Epithelial cell of proximal tubule (primary cell): Measurements from ENCODE around the gene PEAK1. TPM values are rescaled to one million over a fixed set of nuclear protein-coding genes. Genes with fewer than 3 reads are reported as not detected.
A peak's percentile ranks its signal among the peaks of the same experiment; 100 is the strongest.

ENCODE experiments used
- DNase-seq: peaks from one replicate; pipeline ENCODE4 v3.0.0-alpha.2; 2011; ENCODE audit warnings: low read depth
- H3K4me3 ChIP-seq: 2 replicates; pipeline ENCODE4 v1.5.1; 2011; ENCODE audit warnings: low read depth, mild to moderate bottlenecking, low read length
- total RNA-seq: library from RNA; depleted of rRNA; stranded (reverse); fragments of >200 nt; gene quantifications from 2 replicates; pipeline ENCODE4 v1.2.3, GENCODE V29; 2015
- TF ChIP-seq, protein P1 (sequence below): conservative IDR thresholded peaks from 2 replicates; pipeline ENCODE4 v1.5.1; 2012; ENCODE audit warnings: low read depth, mild to moderate bottlenecking, low read length

The PEAK1 gene
- total RNA-seq, 1 donor from 2014 or later = 8.1 TPM

DNA sequence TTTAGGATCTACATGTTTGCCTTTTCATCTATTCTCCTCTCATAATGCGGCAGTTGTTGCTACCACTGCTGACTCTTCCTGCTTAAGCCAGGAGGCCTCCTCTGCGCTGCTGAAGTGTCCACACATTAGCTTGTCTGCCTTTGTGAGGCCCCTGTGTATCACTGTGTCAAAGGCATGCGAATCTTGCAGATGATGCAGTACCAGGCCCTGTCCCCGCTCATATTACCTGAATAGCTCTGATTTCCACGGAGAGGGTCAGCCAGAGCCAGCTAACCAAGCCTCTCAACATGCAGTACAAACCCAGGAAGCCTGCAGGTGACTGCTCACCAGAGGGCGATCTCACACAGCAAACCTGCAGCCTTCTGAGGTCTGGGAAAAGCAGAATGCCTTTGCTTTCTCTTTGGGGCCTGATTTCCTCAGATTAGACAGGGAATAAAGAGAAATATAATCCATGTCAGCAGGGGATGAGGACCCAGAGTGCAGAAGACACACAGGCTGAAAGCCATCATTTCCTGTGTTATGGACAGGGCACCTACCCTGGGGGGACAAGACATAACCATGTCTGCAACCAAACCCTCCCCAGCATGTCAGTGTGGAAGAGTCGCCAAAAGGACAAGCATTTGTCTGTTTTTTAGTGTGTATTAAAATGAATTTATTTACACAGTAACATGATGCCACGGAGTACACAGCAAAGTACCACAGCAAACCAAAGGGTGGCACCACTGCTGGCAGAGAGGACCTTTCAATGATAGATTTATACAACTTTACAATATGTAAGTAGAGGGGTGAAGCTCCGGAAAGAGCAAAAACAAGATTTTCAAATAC lies 312.2 kb downstream of the PEAK1 start:
- H3K4me3 ChIP-seq = no peak overlapping the region
- DNase-seq = no peak
- TF ChIP-seq, protein P1, sequence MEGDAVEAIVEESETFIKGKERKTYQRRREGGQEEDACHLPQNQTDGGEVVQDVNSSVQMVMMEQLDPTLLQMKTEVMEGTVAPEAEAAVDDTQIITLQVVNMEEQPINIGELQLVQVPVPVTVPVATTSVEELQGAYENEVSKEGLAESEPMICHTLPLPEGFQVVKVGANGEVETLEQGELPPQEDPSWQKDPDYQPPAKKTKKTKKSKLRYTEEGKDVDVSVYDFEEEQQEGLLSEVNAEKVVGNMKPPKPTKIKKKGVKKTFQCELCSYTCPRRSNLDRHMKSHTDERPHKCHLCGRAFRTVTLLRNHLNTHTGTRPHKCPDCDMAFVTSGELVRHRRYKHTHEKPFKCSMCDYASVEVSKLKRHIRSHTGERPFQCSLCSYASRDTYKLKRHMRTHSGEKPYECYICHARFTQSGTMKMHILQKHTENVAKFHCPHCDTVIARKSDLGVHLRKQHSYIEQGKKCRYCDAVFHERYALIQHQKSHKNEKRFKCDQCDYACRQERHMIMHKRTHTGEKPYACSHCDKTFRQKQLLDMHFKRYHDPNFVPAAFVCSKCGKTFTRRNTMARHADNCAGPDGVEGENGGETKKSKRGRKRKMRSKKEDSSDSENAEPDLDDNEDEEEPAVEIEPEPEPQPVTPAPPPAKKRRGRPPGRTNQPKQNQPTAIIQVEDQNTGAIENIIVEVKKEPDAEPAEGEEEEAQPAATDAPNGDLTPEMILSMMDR = peak; percentile 83

DNA sequence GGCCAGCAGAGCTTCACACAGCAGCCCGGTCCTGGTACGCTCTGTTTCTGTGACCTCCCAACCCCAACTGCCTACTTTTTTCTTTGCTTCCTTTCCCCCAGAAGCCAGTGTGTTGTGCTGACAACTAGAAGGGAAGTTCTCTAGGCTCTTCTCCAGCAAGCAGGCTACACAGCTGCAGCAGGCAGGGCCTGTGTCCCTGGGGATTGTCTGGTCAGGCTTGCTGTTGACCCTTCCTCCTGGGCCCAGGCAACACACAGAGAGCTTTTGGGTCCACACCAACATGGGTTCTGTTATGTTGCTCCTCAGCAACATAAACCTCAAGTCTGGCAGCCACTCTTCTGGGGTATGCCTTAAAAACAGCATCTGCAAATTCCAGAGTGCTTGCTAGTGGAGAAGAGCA lies 312.8 kb downstream of the PEAK1 start:
- DNase-seq = no peak
- no peak overlapping the region for H3K4me3 ChIP-seq
- TF ChIP-seq, protein P1 = no peak

DNA sequence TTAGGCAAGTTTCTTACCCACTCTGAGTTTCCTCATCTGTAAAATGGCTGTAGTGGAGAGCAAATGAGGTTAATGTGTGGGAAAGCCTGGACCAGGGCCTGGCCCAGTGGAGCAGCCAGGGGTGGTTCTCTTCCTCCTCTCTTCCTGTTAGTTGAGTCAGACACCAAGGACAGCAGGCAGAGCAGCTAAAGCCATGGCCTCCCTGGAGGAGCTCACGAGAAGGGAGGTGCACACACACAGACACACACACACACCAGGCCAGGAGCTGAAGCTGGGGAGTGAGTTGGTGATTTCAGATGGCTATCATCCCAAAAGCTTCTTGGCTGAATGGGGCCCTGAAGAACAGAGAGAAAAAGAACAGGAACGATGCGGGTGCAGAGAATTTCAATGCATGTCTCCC lies 315.7 kb downstream of the PEAK1 start:
- DNase-seq = no peak
- TF ChIP-seq, protein P1 = no peak
- H3K4me3 ChIP-seq = no peak overlapping the region

DNA sequence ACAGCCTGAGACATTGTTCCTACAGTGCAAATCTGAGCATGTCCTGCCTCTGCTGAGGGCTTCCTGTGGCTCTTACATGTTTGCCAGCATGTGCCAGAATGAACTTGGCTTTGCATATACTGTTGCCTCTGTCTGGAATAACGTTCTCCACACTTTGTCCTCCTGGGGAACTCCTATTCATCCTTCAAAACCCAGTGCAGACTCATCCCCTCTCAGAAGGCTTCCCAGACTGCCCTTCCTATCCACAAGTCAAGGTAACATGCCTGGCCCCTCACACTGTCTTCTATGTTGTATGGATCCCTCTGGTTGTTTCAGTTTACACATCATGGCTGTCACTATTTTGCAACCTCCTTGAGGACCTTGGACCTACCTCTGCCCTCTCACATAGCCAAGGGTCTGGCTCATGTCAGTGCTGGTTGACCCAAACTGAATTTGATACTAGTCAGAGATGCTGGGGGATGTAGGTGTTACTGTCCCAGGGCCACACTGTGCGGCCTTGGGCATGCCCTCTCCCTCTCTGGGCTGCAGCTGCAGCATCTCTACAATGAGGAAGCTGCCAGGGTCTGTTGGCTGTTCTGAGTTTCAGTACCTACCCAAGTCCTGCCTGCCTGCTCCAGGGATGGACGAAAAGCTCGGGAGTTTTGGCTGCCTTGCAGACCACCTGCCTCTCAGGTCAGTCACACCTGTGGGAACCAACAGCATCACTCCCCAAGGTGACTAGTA lies 320.0 kb downstream of the PEAK1 start:
- no peak overlapping the region for H3K4me3 ChIP-seq
- DNase-seq = no peak
- TF ChIP-seq, protein P1 = no peak

DNA sequence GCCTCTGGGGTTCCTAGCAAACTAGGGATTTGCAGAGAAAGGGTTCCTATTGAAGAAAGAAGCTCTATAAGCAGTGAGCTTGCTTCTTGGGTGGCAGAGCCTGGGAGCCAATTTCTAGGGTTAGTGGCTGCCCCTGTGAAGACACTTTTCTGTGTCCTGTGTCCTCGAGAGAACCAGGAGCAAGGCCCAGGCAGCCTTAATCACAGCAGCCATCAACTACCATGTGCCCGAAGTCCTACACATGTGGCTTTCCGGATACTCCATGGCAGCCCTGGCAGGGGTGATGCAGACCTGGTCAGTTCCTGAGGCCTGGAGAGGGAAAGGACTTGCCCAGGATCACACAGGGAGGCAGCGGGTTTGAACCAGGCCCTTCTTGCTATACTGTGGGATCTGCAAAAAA lies 321.3 kb downstream of the PEAK1 start:
- no peak for DNase-seq
- TF ChIP-seq, protein P1 = no peak
- no peak overlapping the region for H3K4me3 ChIP-seq

DNA sequence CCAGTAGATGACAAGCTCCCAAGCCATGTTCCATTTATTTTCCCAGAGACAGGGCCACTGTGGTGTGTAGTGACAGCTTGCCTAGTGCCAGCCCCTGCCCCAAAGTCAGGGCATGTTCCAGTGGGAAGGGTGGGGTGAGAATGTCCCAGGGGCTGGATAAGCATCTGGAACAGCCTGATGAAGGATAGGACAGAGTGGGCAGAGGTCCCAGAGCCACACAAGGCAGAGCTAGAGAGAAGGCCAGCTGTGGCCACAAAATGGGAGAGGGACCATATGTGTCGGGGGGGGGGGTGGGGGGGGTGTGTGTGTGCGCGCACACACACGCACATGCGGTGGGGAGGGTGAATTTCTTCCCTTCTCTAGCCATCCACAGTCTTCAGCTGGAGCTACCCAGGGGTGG lies 322.0 kb downstream of the PEAK1 start:
- H3K4me3 ChIP-seq = no peak overlapping the region
- DNase-seq = no peak
- TF ChIP-seq, protein P1 = no peak

DNA sequence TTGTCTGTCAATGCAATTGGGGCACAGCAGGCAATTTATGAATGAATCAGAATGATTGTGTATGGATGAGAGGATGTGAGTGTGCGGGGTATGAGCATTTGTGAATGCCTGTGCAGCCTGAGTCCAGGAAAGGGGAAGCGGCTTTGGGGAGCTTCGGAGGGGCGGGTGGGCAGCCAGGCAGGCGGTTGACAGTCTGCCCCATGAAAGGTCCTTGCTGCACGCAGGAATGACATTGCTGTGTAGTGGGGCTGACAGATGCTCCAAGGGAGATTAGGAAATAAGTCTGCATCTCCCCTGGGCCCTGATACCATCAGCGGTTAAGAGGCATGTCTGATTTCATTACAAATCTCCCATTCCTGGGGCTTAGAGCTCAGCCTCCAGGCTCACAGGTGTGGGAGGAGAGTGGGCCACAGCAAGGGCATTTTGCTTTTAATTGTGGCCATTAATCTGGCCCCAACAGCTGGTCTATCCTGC lies 322.6 kb downstream of the PEAK1 start:
- TF ChIP-seq, protein P1 = no peak
- no peak for DNase-seq
- no peak overlapping the region for H3K4me3 ChIP-seq
